HEK293 (cell line): ENCODE data around the gene WDR70.

Experiments used
- EGR2 ChIP-seq: fragments of 450-650 bp; formaldehyde crosslinking; IDR thresholded peaks from 2 replicates; pipeline ENCODE4 v1.5.1; 2016; ENCODE audit warnings: low read depth, missing biosample characterization, missing genetic modification characterization
- FEZF1 ChIP-seq: fragments of 450-650 bp; formaldehyde crosslinking; IDR thresholded peaks from 2 replicates; pipeline ENCODE4 v1.5.1; 2016; ENCODE audit warnings: missing biosample characterization, missing genetic modification characterization
- GFI1B ChIP-seq: fragments of 450-650 bp; formaldehyde crosslinking; IDR thresholded peaks from 2 replicates; pipeline ENCODE4 v1.5.1; 2016; ENCODE audit warnings: missing biosample characterization, missing genetic modification characterization
- HIC1 ChIP-seq: fragments of 450-650 bp; formaldehyde crosslinking; IDR thresholded peaks from 2 replicates; pipeline ENCODE4 v1.5.1; 2016; ENCODE audit warnings: missing biosample characterization, missing genetic modification characterization
- IKZF3 ChIP-seq: fragments of 450-650 bp; IDR thresholded peaks from 2 replicates; pipeline ENCODE4 v1.5.0; 2018; ENCODE audit warnings: missing biosample characterization, mild to moderate bottlenecking, missing genetic modification characterization, moderate library complexity
- MZF1 ChIP-seq: fragments of 450-650 bp; formaldehyde crosslinking; IDR thresholded peaks from 2 replicates; pipeline ENCODE4 v1.5.1; 2017; ENCODE audit warnings: missing biosample characterization, missing genetic modification characterization, borderline replicate concordance
- PRDM10 ChIP-seq: fragments of 450-650 bp; formaldehyde crosslinking; IDR thresholded peaks from 2 replicates; pipeline ENCODE4 v1.5.1; 2016; ENCODE audit warnings: missing biosample characterization, missing genetic modification characterization
- SCRT1 ChIP-seq: fragments of 450-650 bp; formaldehyde crosslinking; IDR thresholded peaks from 2 replicates; pipeline ENCODE4 v1.5.1; 2016; ENCODE audit warnings: missing biosample characterization, missing genetic modification characterization, borderline replicate concordance
- SCRT2 ChIP-seq: fragments of 450-650 bp; formaldehyde crosslinking; IDR thresholded peaks from 2 replicates; pipeline ENCODE4 v1.5.1; 2016; ENCODE audit warnings: missing biosample characterization, missing genetic modification characterization
- TCF7L2 ChIP-seq: IDR thresholded peaks from 2 replicates; pipeline ENCODE4 v1.6.1; 2011; ENCODE audit warnings: low read depth, mild to moderate bottlenecking, inconsistent platforms, low read length, moderate library complexity, borderline replicate concordance
- ZBTB1 ChIP-seq: fragments of 450-650 bp; formaldehyde crosslinking; IDR thresholded peaks from 2 replicates; pipeline ENCODE4 v1.5.1; 2016; ENCODE audit warnings: missing biosample characterization, missing genetic modification characterization
- ZBTB49 ChIP-seq: fragments of 450-650 bp; formaldehyde crosslinking; IDR thresholded peaks from 2 replicates; pipeline ENCODE4 v1.5.1; 2016; ENCODE audit warnings: missing biosample characterization, missing genetic modification characterization, low read depth
- ZFP69B ChIP-seq: fragments of 450-650 bp; formaldehyde crosslinking; IDR thresholded peaks from 2 replicates; pipeline ENCODE4 v1.5.1; 2016; ENCODE audit warnings: missing biosample characterization, missing genetic modification characterization
- ZNF175 ChIP-seq: fragments of 450-650 bp; formaldehyde crosslinking; IDR thresholded peaks from 2 replicates; pipeline ENCODE4 v1.5.1; 2016; ENCODE audit warnings: missing biosample characterization, missing genetic modification characterization
- ZNF311 ChIP-seq: fragments of 450-650 bp; formaldehyde crosslinking; IDR thresholded peaks from 2 replicates; pipeline ENCODE4 v1.5.1; 2017; ENCODE audit warnings: missing biosample characterization, missing genetic modification characterization, borderline replicate concordance
- ZNF426 ChIP-seq: fragments of 450-650 bp; formaldehyde crosslinking; IDR thresholded peaks from 2 replicates; pipeline ENCODE4 v1.5.1; 2017; ENCODE audit warnings: missing biosample characterization, missing genetic modification characterization, mild to moderate bottlenecking, inconsistent platforms, moderate library complexity
- ZNF501 ChIP-seq: fragments of 450-650 bp; formaldehyde crosslinking; IDR thresholded peaks from 2 replicates; pipeline ENCODE4 v1.5.1; 2016; ENCODE audit warnings: missing biosample characterization, missing genetic modification characterization
- ZNF513 ChIP-seq: fragments of 450-650 bp; IDR thresholded peaks from 2 replicates; pipeline ENCODE4 v1.5.1; 2018; ENCODE audit warnings: missing biosample characterization, missing genetic modification characterization
- ZNF514 ChIP-seq: fragments of 450-650 bp; formaldehyde crosslinking; IDR thresholded peaks from 2 replicates; pipeline ENCODE4 v1.5.1; 2016; ENCODE audit warnings: missing biosample characterization, missing genetic modification characterization
- ZNF621 ChIP-seq: fragments of 450-650 bp; formaldehyde crosslinking; IDR thresholded peaks from 2 replicates; pipeline ENCODE4 v1.5.1; 2017; ENCODE audit warnings: missing biosample characterization, missing genetic modification characterization
- ZNF629 ChIP-seq: fragments of 450-650 bp; formaldehyde crosslinking; IDR thresholded peaks from 2 replicates; pipeline ENCODE4 v1.5.1; 2017; ENCODE audit warnings: missing biosample characterization, missing genetic modification characterization
- ZNF660 ChIP-seq: fragments of 450-650 bp; IDR thresholded peaks from 2 replicates; pipeline ENCODE4 v1.5.1; 2018; ENCODE audit warnings: missing biosample characterization, mild to moderate bottlenecking, missing genetic modification characterization
- ZNF692 ChIP-seq: fragments of 450-650 bp; formaldehyde crosslinking; IDR thresholded peaks from 2 replicates; pipeline ENCODE4 v1.5.1; 2016; ENCODE audit warnings: missing biosample characterization, missing genetic modification characterization
- TF ChIP-seq, protein P1 (sequence below): fragments of 450-650 bp; formaldehyde crosslinking; IDR thresholded peaks from 2 replicates; pipeline ENCODE4 v1.5.1; 2016; ENCODE audit warnings: missing biosample characterization, missing genetic modification characterization

Gene WDR70

DNA sequence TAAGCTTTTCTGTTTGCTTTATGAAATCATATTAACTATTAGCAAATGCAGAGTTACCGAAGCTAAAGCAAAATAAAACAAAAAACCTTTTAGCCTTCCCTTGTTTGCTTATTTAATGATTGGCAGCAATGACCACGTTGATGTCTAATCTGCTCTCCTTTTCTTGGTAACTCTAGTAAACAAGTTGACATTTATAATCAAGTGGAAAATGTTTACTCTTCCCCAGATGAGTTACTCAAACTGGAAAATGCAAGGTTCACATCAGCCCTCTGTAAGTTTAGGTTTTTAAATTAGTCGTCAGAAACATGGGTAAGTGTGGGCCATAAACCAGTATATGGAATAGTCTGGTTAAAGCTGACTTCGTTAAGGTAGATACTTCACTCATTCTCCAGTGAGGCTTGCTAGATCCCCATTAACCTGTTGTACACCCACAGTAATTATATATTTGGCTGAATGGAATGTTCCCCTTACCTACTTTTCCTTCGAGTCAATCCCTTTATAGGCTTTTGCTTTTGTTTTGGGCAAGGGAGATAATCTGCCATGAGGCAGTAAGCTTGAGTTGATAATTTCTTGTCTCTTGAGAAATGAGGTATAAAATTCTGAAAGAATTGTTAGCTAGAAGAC lies 359.9 kb downstream of the WDR70 start (continued):
- TF ChIP-seq ZBTB49 (tag by site-specific recombination) = no peak
- TF ChIP-seq SCRT1 (tag by site-specific recombination) = peak; percentile 9; the same call in 1 of the 2 replicates
- no peak for TF ChIP-seq ZNF311 (tag by site-specific recombination)
- no peak for TF ChIP-seq ZNF426 (tag by site-specific recombination)
- TF ChIP-seq ZNF692 (tag by site-specific recombination) = no peak
- peak; percentile 42; the same call in 1 of the 2 replicates for TF ChIP-seq FEZF1
- peak; percentile 83 for TF ChIP-seq SCRT2 (tag by site-specific recombination)
- TF ChIP-seq IKZF3 (tag by site-specific recombination) = no peak
- TF ChIP-seq ZNF660 = no peak
- TF ChIP-seq ZFP69B (tag by site-specific recombination) = no peak
- no peak for TF ChIP-seq ZNF514 (tag by site-specific recombination)
- no peak for TF ChIP-seq EGR2 (tag by site-specific recombination)
- TF ChIP-seq ZNF621 (tag by site-specific recombination) = no peak
- no peak for TF ChIP-seq ZNF629 (tag by site-specific recombination)
- TF ChIP-seq, protein P1, sequence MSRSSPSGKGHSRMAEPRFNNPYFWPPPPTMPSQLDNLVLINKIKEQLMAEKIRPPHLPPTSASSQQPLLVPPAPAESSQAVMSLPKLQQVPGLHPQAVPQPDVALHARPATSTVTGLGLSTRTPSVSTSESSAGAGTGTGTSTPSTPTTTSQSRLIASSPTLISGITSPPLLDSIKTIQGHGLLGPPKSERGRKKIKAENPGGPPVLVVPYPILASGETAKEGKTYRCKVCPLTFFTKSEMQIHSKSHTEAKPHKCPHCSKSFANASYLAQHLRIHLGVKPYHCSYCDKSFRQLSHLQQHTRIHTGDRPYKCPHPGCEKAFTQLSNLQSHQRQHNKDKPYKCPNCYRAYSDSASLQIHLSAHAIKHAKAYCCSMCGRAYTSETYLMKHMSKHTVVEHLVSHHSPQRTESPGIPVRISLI (tag by site-specific recombination) = no peak
- no peak for TF ChIP-seq ZNF175 (tag by site-specific recombination)
- TF ChIP-seq HIC1 (tag by site-specific recombination) = no peak
- no peak for TF ChIP-seq ZNF501 (tag by site-specific recombination)
- TF ChIP-seq PRDM10 (tag by site-specific recombination) = 0 out of 2 replicates have a peak, but pooled peaks have one; percentile 26
- TF ChIP-seq MZF1 = 0 out of 2 replicates have a peak, but pooled peaks have one; percentile 34
- no peak for TF ChIP-seq TCF7L2
- no peak for TF ChIP-seq GFI1B (tag by site-specific recombination)
- no peak for TF ChIP-seq ZBTB1
- TF ChIP-seq ZNF513 (tag by site-specific recombination) = no peak
- TF ChIP-seq, all 188 proteins: peak for 7
